Osteocyte (in vitro differentiated cells): ENCODE measurements around the gene HORMAD1. TPM values are rescaled to one million over a fixed set of nuclear protein-coding genes. Genes with fewer than 3 reads are reported as not detected.

ENCODE experiments used
- DNase-seq: peaks from one replicate; pipeline ENCODE4 v3.0.0; 2021; ENCODE audit warnings: mixed read lengths; ENCODE audit not compliant: unreplicated experiment; ENCODE audit errors: extremely low spot score
- H3K27ac Mint-ChIP-seq: one replicate; pipeline ENCODE4 v1.8.0; 2021; ENCODE audit warnings: mild to moderate bottlenecking, mixed read lengths; ENCODE audit not compliant: unreplicated experiment
- H3K27me3 Mint-ChIP-seq: one replicate; pipeline ENCODE4 v1.8.0; 2021; ENCODE audit warnings: mixed read lengths; ENCODE audit not compliant: unreplicated experiment
- H3K36me3 Mint-ChIP-seq: one replicate; pipeline ENCODE4 v1.8.0; 2021; ENCODE audit warnings: mixed read lengths; ENCODE audit not compliant: unreplicated experiment
- H3K4me1 Mint-ChIP-seq: one replicate; pipeline ENCODE4 v1.8.0; 2021; ENCODE audit warnings: mixed read lengths; ENCODE audit not compliant: unreplicated experiment
- H3K4me3 Mint-ChIP-seq: one replicate; pipeline ENCODE4 v1.8.0; 2021; ENCODE audit warnings: mild to moderate bottlenecking, moderate library complexity, mixed read lengths; ENCODE audit not compliant: unreplicated experiment
- H3K9me3 Mint-ChIP-seq: one replicate; pipeline ENCODE4 v1.8.0; 2021; ENCODE audit warnings: mixed read lengths; ENCODE audit not compliant: unreplicated experiment
- CTCF ChIP-seq: fragments of 200-600 bp; sonication (generic); IDR thresholded peaks from 2 replicates; pipeline ENCODE4 v1.5.0; 2021; ENCODE audit warnings: antibody characterized with exemption, mild to moderate bottlenecking, moderate library complexity
- total RNA-seq: library from RNA; stranded (reverse); gene quantifications from 2 replicates; pipeline ENCODE4 v1.2.1, GENCODE V29; 2021

Gene HORMAD1
- total RNA-seq, 1 donor from 2014 or later, result not detected

DNA sequence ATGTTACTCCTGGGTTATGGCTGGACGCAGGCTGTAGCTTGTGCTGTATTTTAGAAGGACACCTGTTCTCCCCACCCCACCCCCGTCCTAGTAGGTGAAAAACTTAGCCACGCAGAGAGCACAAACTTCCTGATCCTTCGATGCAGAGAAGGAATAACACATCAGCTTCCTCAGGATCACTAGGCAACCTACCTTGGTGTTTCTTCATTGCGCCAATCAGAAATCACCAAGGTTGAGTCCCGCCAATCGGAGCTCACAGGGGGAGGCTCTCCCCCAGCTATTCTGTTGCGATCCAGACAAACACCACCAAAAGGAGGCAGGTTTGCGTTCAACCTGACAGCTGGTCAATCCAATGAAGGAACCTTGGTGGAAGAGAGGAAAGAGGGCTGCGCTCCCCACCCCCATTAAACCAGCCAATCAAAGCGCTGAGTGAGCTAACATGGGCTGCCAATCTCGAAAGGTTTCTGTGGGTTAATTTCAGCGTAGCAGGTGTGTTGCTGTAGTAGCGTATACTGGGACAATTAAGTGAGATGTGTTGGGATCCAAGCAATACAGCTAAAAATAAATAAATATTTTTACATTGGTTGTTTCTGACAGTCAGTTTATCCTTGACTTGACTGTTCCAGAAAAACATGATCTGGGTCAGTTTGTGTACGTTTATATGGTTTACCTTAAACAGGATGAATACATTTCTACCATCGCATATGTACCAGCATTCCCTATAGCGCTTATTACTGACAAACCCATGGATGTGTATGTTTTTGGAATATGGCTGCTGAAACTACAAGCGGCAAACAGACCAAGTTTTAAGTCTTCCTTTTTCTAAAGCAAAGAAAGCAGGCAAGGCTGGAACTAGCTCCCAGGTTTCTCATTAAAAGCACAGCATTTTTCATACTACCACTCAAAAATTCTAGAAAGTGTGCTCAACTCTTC is 23.4 kb downstream of the HORMAD1 start, which contains the start of gene GOLPH3L:
Gene GOLPH3L, minus strand, starts transcription at position 160 of the 933 bp plus-strand sequence. CDS start 2,316 bp downstream, outside the sequence.
- Mint-ChIP-seq H3K27me3 (peaks cover 17% of the 10 kb centered on the region), H3K27ac (peak within 1 kb of the TSS; percentile 86), H3K9me3 (no peaks in the 10 kb centered on the region), H3K4me3 (peak within 1 kb of the TSS; percentile 93), H3K36me3 (peaks cover 18% of the 10 kb centered on the region), H3K4me1 (peaks cover 18% of the 10 kb centered on the region)
- DNase-seq, result peak; percentile 96
- peak; percentile 46 for TF ChIP-seq CTCF

DNA sequence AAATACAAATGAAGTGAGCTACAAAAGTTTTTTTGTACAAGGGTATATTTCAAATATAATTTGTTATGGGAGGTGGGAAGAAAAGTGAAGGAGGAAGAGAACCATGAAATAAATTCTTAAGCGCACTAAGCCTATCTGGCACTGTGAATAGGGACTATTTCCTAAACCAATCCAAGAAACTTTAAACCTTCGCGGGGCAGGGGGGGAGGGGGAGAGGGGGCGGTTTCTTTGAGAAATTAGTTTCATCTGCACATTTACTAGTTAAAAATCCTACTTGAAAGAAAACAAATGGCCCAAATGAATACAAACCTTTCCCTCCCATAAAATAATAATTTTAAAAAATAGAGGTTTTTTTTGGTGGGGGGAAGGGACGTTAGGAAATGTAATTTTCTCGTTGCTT is 24.1 kb downstream of the HORMAD1 start:
- no peak for DNase-seq
- Mint-ChIP-seq H3K36me3 (peaks cover 20% of the 10 kb centered on the region), H3K4me1 (peaks cover 18% of the 10 kb centered on the region), H3K27ac (peak overlapping the region; percentile 86), H3K27me3 (peaks cover 13% of the 10 kb centered on the region), H3K4me3 (peak overlapping the region; percentile 93), H3K9me3 (no peaks in the 10 kb centered on the region)
- TF ChIP-seq CTCF, result no peak

GRCh38 chr1:150696162-150696561 is 24.5 kb downstream of the HORMAD1 start:
- peak overlapping the region; percentile 93 for H3K4me3 Mint-ChIP-seq
- peaks cover 11% of the 10 kb centered on the region for H3K27me3 Mint-ChIP-seq
- no peak for DNase-seq
- peaks cover 18% of the 10 kb centered on the region for H3K4me1 Mint-ChIP-seq
- TF ChIP-seq CTCF, result no peak
- H3K9me3 Mint-ChIP-seq, result no peaks in the 10 kb centered on the region
- peak overlapping the region; percentile 86 for H3K27ac Mint-ChIP-seq
- H3K36me3 Mint-ChIP-seq, result peaks cover 23% of the 10 kb centered on the region

DNA sequence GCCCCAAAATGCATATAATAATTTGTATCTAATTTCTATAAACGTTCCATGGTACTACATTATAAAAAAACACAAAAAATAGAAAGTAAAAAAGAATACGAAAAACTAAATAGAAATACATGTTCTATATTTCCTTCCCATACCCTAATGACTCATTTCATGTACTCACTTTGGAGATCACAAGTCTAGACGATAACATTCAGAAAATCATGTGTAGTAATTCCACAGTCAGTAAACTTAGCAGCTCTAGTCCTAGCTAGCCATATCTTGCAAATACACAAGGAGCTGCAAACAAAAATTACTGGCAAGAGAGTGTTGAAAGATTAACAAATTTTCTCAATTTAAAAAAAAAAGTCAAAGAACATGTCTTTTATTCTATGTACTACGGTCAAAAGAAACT is 25.1 kb downstream of the HORMAD1 start:
- no peak for TF ChIP-seq CTCF
- Mint-ChIP-seq H3K9me3 (no peaks in the 10 kb centered on the region), H3K36me3 (peaks cover 25% of the 10 kb centered on the region), H3K4me3 (peak overlapping the region; percentile 7), H3K4me1 (peaks cover 18% of the 10 kb centered on the region), H3K27me3 (peaks cover 6% of the 10 kb centered on the region), H3K27ac (no peak overlapping the region)
- no peak for DNase-seq

- DNase-seq, result no peak
- H3K36me3 Mint-ChIP-seq, result peaks cover 33% of the 10 kb centered on the region
Measured at GRCh38 chr1:150692720-150693119, 28.0 kb downstream of the HORMAD1 start.

More at GRCh38 chr1:150692720-150693119, 28.0 kb downstream of the HORMAD1 start:
- H3K4me1 Mint-ChIP-seq, result peaks cover 16% of the 10 kb centered on the region
- H3K27me3 Mint-ChIP-seq, result no peaks in the 10 kb centered on the region
- H3K27ac Mint-ChIP-seq, result no peak overlapping the region
- H3K9me3 Mint-ChIP-seq, result no peaks in the 10 kb centered on the region
- no peak for TF ChIP-seq CTCF
- H3K4me3 Mint-ChIP-seq, result no peak overlapping the region
